K562 (cell line): ENCODE measurements around the gene SLBP. TPM values are rescaled to one million over a fixed set of nuclear protein-coding genes. Genes with fewer than 3 reads are reported as not detected.
A peak's percentile ranks its signal among the peaks of the same experiment; 100 is the strongest.

Experiments
- BMI1 ChIP-seq: fragments of 150-350 bp; IDR thresholded peaks from 2 replicates; pipeline ENCODE4 v1.6.1; 2014; ENCODE audit warnings: low read length
- CHD4 ChIP-seq: fragments of 200-600 bp; sonication (generic); IDR thresholded peaks from 3 replicates; pipeline ENCODE4 v1.6.1; 2012; ENCODE audit warnings: low read depth, mild to moderate bottlenecking, mixed read lengths, low read length, inconsistent platforms; ENCODE audit not compliant: insufficient read depth, insufficient replicate concordance, poor library complexity, severe bottlenecking
- CLOCK ChIP-seq: fragments of 250-450 bp; sonication (Bioruptor Pico); IDR thresholded peaks from 2 replicates; pipeline ENCODE4 v1.4.0; 2020; ENCODE audit warnings: mild to moderate bottlenecking, moderate library complexity, borderline replicate concordance
- ELK1 ChIP-seq: sonication (generic); formaldehyde crosslinking; IDR thresholded peaks from 2 replicates; pipeline ENCODE4 v1.8.1; 2022; ENCODE audit warnings: missing genetic modification reagents
- HDAC1 ChIP-seq, 2 experiments: fragments of 450-650 bp; IDR thresholded peaks; 2 replicates each; pipeline ENCODE4 v1.6.1; 2016 to 2017; ENCODE audit warnings: inconsistent platforms in 1 of 2, mild to moderate bottlenecking in 1 of 2, moderate library complexity in 1 of 2
- HEY1 ChIP-seq: fragments of 250-450 bp; sonication (Bioruptor Pico); IDR thresholded peaks from 2 replicates; pipeline ENCODE4 v1.5.0; 2020; ENCODE audit warnings: mild to moderate bottlenecking, moderate library complexity, borderline replicate concordance
- KLF1 ChIP-seq: fragments of 450-650 bp; IDR thresholded peaks from 2 replicates; pipeline ENCODE4 v1.6.1; 2016; ENCODE audit warnings: missing genetic modification characterization, missing compliant biosample characterization
- KLF10 ChIP-seq: fragments of 250-450 bp; sonication (Bioruptor Pico); IDR thresholded peaks from 2 replicates; pipeline ENCODE4 v1.6.1; 2021; ENCODE audit warnings: matching md5 sums
- MNT ChIP-seq, 2 experiments: fragments of 450-650 bp; conservative IDR thresholded peaks; 2 replicates each; pipeline ENCODE4 v1.6.1; 2017; ENCODE audit warnings: mild to moderate bottlenecking in 2 of 2, moderate library complexity in 2 of 2
- NCOA1 ChIP-seq: fragments of 450-650 bp; IDR thresholded peaks from 2 replicates; pipeline ENCODE4 v1.6.1; 2016; ENCODE audit warnings: low read depth
- NR1H2 ChIP-seq: sonication (generic); formaldehyde crosslinking; IDR thresholded peaks from 2 replicates; pipeline ENCODE4 v1.4.0; 2020; ENCODE audit warnings: mild to moderate bottlenecking, missing genetic modification reagents
- TEAD4 ChIP-seq, 2 experiments: sonication (generic) in 1 of 2; formaldehyde crosslinking in 1 of 2; IDR thresholded peaks; 2 replicates each; pipeline versions ENCODE4 v1.6.1 to v1.8.0; 2012 to 2022; ENCODE audit warnings: borderline replicate concordance in 1 of 2, inconsistent platforms in 1 of 2, low read length in 1 of 2, mild to moderate bottlenecking in 1 of 2, missing genetic modification reagents in 1 of 2
- TRIM24 ChIP-seq, 2 experiments: fragments of 450-650 bp; IDR thresholded peaks; 2 replicates each; pipeline ENCODE4 v1.6.1; 2016
- WHSC1 ChIP-seq: IDR thresholded peaks from one replicate; pipeline ENCODE4 v1.6.1; 2012; ENCODE audit warnings: low read length, control low read depth, inconsistent platforms
- ZNF121 ChIP-seq: sonication (generic); formaldehyde crosslinking; conservative IDR thresholded peaks from 2 replicates; pipeline ENCODE4 v1.8.0; 2022; ENCODE audit warnings: missing genetic modification reagents
- ZNF124 ChIP-seq: sonication (generic); formaldehyde crosslinking; IDR thresholded peaks from 2 replicates; pipeline ENCODE4 v1.8.1; 2022; ENCODE audit warnings: missing genetic modification reagents
- ZNF197 ChIP-seq: fragments of 200-800 bp; sonication (Bioruptor generic); IDR thresholded peaks from 2 replicates; pipeline ENCODE4 v1.6.1; 2016; ENCODE audit warnings: low read depth, missing genetic modification characterization, missing compliant biosample characterization
- ZNF24 ChIP-seq: fragments of 450-650 bp; IDR thresholded peaks from 2 replicates; pipeline ENCODE4 v1.6.1; 2016
- ZNF324 ChIP-seq: fragments of 250-450 bp; sonication (Bioruptor Pico); IDR thresholded peaks from 2 replicates; pipeline ENCODE4 v1.4.0; 2020; ENCODE audit warnings: mild to moderate bottlenecking
- polyA plus RNA-seq, 8 experiments: library from polyadenylated mRNA; depleted of rRNA in 4 of 8; stranded (reverse) in 5 of 8; unstranded in 3 of 8; fragments of >200 nt; fragmentation: Nextera tagmentation in 2 of 8; fragmentation: Illumina TruSeq in 1 of 8; extraction: Ambion mirVana in 2 of 8; extraction: Trizol in 1 of 8; gene quantifications; 2 replicates each; pipeline versions ENCODE4 v1.2.1 to v1.2.3, GENCODE V29; 2011 to 2014; ENCODE audit warnings: inconsistent platforms in 1 of 8, missing spikeins in 1 of 8
- total RNA-seq, 7 experiments: library from RNA; depleted of rRNA in 6 of 7; stranded (reverse); fragments of >200 nt in 6 of 7; fragmentation: Illumina TruSeq in 2 of 7; extraction: Trizol in 2 of 7; gene quantifications; 2 replicates each; pipeline versions ENCODE4 v1.2.1 to v1.2.3, GENCODE V29; 2011 to 2021; ENCODE audit warnings: low replicate concordance in 1 of 7
- TF ChIP-seq, protein P1 (sequence below): fragments of 450-650 bp; formaldehyde crosslinking; IDR thresholded peaks from 2 replicates; pipeline ENCODE4 v1.4.0; 2020; ENCODE audit warnings: mild to moderate bottlenecking

SLBP gene
- total and polyA plus RNA-seq, 9 of the 15 experiments (the other 6 are each of a cell fraction or from before 2014, with no cell fraction given), result 49.4 to 221 (median 162) TPM

GRCh38 chr4:1712216-1713002, at the start of gene SLBP (continued):
- TF ChIP-seq TEAD4 (IDR thresholded peaks at IDR 0.05; ENCODE audit: low read length), result peak; percentile 50
- no peak for TF ChIP-seq TEAD4 (CRISPR knock-in tag; IDR thresholded peaks at IDR 0.05; ENCODE audit: borderline replicate concordance)
- TF ChIP-seq HEY1 (CRISPR knock-in tag), result no peak
- TF ChIP-seq ZNF24, result peak; percentile 49; the same call in 1 of the 2 replicates
- no peak for TF ChIP-seq BMI1
- TF ChIP-seq HDAC1 (IDR thresholded peaks at IDR 0.05), result peak in 1 of 2 experiments; percentile 96; a peak in 2 of 4 replicates
- peak; percentile 98 to 99 for TF ChIP-seq MNT (conservative IDR thresholded peaks at IDR 0.05)
- TF ChIP-seq KLF10, result no peak
- TF ChIP-seq ZNF124 (CRISPR knock-in tag), result no peak
- 0 out of 2 replicates have a peak, but pooled peaks have one; percentile 74 for TF ChIP-seq NR1H2
- TF ChIP-seq ZNF121, result no peak
- no peak for TF ChIP-seq WHSC1
- 0 out of 2 replicates have a peak, but pooled peaks have one; percentile 36 for TF ChIP-seq NCOA1
- TF ChIP-seq ELK1 (CRISPR knock-in tag), result no peak
- TF ChIP-seq ZNF324 (CRISPR knock-in tag), result no peak
- TF ChIP-seq CHD4, result no peak
- TF ChIP-seq, protein P1, sequence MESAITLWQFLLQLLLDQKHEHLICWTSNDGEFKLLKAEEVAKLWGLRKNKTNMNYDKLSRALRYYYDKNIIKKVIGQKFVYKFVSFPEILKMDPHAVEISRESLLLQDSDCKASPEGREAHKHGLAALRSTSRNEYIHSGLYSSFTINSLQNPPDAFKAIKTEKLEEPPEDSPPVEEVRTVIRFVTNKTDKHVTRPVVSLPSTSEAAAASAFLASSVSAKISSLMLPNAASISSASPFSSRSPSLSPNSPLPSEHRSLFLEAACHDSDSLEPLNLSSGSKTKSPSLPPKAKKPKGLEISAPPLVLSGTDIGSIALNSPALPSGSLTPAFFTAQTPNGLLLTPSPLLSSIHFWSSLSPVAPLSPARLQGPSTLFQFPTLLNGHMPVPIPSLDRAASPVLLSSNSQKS (CRISPR knock-in tag), result no peak
- peak; percentile 77; the same call in 1 of the 2 replicates for TF ChIP-seq CLOCK (CRISPR knock-in tag)
- no peak; the same call in 1 of the 2 replicates for TF ChIP-seq ZNF197 (CRISPR knock-in tag)
- TF ChIP-seq KLF1 (tag), result 0 out of 2 replicates have a peak, but pooled peaks have one; percentile 65
- peak; percentile 57 to 89 for TF ChIP-seq TRIM24 (IDR thresholded peaks at IDR 0.05)
